Activated T-helper 9 cell treated with anti-CD3 and anti-CD28 coated beads, Interleukin-2, amount 50 U/mL, for 16 hours (primary cell): ENCODE results near the gene RPS6KA3.
"Not testable (repeated sequence)": the region's sequence is repeated elsewhere in the genome, so short reads cannot be mapped to it uniquely, and the experiment has no call there.

ENCODE experiments used
- DNase-seq: peaks from one replicate; pipeline ENCODE4 v3.0.0-alpha.2; 2020; ENCODE audit warnings: low read depth

Gene RPS6KA3

DNA sequence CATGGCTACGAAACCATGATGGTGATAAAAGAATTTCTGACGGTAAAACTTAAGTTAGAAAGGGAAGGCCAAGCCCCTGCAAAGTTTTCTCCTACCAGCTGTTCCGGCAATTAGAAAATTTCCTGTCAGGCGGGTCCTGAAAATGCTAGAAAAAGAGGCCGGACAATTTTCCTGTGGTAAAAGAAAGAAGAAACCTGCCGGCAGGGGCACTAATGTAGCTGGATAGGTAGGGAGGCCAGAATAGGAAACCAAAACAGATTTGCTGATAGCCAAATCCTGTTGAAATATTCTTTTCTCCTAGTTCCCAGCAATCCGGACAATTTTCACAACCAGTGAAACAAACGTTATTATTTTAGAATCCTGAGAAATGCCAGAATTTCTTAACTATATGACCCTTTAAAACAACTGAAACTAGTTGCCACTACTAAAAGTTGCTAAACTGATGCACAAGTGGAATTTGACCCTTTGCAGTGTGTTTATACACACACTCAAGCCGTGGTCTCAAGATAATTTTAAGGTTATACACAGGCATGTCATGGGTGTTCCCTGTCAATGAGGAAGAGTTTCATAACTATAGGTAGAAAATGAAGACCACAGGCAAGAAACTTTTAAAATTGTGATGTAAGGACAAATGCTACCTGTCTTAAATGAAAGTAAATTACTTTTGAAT is 47.7 kb downstream of the RPS6KA3 start:
- DNase-seq: no peak

DNA sequence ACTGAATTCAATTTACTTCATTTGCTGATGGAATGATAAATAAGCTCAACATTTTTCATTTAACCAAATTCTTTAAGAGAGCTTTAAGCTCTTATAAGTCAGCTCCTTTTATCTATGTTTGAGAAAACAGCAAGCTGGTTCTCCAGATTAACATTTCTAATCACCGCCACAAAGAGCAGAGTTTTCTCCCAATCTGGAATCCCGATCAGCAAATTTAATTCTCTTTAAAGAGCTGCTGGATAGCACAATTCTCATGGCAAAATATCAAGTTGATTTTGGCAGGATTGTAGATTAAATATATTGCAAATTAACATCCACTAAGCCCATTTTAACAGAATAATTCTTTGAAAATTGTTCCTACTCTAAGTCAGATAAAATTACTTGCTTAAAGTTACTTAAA is 48.8 kb downstream of the RPS6KA3 start:
- DNase-seq: no peak

DNA sequence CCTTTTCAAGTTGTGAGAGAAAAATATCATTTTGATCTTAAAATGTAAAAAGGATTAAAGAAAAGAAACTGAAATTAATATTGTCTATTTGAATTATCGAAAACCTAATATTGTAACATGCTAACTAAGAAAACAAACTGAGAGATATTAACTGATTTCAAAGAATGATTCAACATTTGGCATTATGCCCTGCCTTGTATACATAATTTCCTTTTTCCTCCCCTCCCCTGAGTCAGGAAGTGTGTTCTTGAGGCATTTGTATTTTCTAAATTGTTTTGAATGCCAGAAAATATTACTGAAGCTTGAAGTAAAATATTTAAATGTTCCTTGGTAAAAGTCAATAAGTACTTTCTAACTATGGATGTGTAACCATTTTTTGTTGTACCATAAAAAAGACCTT is 49.4 kb downstream of the RPS6KA3 start:
- no peak for DNase-seq

DNA sequence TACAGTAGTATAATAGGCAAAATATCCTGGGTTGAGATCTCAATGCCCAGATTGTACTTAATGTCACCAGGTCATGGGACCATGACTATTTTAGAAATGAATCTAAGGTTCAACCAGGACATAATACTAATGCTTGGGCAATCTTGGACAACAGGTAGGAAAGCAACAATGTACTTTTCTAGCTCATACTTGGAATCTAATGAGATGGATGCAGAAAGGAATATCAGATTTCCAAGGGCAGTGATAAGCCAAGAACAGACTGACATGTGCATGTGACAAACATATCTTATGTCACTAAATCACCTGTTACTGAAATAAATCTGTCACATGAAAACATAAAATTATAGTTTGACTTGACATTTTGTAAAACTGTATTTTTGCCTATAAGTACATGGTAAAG is 51.1 kb downstream of the RPS6KA3 start:
- no peak for DNase-seq

DNA sequence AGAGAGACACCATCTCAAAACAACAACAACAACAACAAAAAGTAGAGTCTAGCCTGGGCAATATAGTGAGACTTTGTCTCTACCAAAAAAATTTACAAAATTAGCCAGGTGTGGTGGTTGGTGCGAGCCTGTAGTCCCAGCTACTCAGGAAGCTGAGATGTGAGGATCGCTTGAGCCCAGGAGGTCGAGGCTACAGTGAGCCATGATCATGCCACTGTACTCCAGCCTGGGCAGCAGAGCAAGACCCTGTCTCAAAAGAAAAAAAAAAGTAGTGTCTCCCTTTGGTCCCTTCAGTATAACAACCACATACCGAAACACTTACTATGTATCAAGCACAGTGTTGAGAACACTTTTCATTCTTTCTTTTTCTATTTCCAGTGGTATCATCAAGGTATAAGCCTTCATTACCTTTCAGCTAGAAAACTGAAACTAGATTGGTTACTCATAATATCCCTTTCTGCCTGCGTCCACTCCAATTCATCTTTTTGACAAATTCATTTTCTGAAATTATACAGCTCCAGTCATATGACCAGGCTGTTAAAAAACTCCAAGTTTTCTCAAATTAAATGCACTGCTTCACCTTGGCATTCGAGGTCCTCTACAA is 54.1 kb downstream of the RPS6KA3 start:
- DNase-seq: no peak

DNA sequence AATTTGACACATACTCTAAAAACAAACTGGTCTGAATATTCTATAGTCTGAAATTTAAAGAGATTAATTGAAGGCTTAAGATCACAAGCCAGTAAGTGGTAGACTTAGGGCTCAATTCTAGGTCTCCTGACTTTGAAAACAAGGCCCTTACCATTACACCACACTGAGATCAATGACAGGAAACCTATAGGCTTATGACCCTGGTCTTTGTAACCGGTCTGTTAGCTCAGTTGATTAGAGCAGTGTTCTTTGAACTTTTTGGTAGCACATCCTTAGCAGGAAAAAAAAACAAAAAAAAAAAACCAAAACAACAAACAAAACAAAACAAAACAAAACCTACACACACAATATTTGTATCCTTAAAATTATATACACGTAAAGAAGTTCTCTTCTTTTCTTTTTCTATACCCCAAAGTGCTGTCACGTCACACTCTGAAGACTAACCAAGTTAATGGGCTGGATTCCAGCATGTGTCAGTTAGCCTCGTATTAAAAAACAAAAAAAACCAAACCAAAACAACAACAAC is 55.4 kb downstream of the RPS6KA3 start:
- no peak for DNase-seq

DNA sequence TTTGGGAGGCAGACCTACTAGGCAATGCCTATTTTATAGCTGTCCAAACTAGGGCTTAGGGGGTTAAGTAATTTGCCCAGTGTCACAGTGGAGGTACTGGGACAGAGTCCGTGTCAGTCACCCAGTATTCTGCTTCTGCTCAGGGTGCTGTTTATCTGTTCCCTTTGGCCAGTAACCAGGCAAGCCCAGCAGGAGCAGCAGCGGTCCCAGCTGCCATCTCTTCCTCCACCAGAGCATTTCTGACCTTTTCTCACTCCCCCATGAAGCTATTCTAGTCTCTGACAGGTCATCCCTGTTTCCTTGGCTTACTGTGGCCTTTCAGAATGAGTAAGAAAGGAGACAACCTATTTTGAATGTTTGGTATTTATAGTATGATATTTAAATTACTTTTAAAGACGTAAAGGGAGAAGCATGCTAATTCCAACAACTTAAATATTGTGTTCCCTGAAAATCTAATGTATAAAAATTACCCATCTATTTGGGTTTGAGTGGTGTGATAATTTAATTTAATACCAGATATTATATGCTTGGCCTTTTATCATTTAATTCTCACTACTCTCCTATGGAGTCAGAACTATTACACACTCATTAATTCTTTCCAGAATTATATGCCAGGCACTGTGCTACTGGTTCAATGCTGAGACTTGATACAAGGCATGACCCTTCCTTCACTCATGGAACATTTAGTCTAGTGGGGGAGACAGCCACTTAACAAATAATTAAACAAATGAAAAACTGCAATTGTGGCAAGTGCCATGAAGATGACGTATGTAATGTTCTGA is 60.6 kb downstream of the RPS6KA3 start:
- DNase-seq: no peak

DNA sequence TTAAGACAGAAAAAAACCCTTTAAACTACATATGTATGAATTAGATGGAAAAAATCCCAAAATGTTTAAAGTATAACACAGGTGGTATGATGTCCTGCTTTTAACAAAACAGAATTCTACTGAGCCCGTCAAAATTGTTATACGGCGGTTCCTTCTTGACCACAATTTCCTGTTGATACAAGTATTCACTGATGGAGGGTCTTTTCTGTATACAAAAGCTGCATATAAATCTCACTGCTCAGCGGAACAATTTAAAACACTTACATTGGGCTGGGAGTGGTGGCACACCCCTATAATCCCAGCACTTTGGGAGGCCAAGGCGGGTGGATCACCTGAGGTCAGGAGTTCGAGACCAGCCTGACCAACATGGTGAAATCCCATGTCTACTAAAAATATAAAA is 62.4 kb downstream of the RPS6KA3 start:
- DNase-seq: no peak

DNA sequence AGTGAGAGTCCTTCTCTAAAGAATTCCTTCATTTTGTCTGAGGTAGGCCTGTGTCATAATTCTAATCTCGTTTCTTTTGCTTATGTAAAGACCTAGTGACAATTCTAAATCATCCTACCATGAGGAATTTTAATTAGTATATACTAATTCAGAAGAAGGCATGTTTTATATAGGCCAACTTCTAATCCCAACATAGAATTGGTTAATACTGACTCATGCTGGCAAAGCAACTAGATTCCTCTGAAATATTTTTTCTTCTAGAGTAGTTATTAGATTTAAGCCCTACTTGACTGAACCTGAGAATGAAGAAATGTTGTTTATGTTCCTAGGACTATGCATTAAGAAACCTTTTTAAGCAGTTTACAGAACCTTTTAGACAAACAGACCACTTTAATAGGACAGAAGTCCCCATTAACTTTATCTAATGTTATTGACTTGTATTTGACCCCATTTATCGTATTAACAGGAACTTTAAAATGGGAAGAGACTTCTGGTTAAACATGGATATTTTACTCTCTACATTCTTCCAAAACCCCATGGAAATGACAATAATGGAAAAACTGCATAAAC is 69.0 kb downstream of the RPS6KA3 start:
- no peak for DNase-seq

DNA sequence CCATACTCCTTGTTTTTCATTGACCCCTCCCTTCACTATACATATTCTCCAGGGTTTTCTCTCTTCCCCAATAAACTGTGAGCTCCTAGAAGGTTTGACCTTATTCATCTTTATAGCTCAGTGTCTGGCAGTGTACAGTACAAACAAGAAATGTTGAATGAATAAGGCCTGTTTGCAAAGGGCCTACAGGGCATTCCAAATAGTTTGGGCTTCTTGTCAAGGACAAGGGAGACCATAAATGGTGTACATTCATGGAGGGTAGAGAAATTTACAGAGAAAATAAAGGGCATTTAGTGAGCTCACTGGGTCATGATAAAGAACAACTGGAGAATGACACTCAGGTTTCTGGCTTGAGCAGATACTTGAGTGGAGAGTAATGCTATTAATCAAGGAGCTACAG is 77.5 kb downstream of the RPS6KA3 start:
- DNase-seq: no peak

DNA sequence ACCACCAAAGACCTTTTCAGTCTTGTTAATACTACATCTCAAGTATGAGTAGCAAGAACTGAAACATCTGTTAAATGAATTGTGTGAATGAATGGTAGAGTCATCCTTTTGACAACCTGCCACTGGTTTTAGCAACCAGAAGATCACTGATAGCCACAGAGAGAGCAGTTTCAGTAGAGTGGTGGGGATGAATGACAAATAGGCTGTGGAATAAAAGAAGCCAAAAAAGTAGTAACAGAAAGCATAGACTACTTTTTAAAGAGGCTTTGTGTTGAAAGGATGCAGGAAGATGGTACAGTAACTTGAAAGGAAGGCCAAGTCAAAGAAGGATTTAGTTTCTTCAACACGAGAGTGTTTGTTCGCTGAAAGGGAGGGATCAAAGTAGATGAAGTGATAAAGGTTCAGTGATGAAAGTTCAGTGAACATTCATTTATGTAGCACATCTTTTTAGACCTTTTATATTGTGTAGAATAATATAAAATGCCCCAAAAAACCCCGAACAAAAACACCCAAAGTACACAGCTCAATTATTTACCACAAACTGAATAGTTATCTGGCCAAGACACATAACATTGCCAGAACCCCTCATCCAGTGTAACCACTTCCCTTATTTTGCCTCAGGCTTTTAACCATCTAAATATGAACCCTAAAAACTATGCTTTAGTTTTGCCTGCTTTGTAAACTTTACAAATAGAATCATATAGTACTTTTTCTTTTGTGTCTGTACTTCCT is 84.9 kb downstream of the RPS6KA3 start:
- no peak for DNase-seq

DNA sequence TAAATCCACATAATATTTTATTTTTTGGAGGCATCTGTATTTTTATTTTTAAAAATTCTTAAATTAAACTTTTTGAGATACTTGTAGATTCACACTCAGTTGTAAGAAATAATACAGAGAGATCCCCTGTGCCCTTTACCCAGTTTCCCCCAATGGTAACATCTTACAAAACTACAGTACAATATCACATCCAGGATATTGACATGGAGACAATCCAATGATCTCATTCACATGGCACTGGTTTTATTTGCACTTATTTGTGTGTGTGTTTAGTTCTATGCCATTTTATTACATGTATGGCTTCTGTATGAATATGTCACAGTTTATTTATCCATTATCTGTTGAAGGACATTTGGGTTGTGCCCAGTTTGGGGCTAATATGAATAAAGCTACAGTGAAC is 89.6 kb downstream of the RPS6KA3 start:
- no peak for DNase-seq

DNA sequence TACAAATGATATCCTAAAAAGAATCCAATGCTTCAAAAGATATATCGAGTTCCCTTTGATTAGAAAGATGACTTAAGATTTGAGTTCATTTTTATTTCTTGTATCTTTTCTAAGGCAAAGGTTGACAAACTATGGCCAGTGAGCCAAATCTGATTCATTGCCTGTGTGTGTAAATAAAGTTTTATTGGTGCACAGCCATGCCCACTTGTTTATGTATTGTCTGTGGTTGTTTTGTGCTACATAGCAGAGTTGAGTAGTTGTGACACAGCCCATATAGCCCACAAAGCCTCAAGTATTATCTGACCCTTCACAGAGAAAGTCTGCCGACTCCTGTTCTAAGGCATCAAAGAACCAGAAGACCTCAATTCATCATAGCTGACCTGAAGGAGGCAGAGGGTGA is 92.9 kb downstream of the RPS6KA3 start:
- DNase-seq: no peak

DNA sequence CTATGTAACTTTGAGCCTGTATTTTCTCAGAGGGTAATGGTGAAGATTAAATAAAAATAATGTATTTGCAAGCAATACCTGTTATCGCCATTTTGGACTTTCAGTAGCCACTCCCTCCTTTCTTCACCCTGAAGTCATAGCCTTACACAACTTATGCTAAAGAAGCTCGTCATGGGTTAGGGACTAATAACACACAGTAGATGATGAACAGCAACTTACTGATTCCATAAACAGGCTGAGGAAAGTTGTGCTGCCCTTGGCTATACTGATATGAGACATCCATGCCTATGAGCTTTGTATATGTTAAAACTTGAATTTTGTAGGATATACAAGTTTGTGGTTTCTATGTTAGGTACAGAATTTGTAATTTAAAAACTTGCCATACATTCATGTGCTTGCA is 93.4 kb downstream of the RPS6KA3 start:
- no peak for DNase-seq

DNA sequence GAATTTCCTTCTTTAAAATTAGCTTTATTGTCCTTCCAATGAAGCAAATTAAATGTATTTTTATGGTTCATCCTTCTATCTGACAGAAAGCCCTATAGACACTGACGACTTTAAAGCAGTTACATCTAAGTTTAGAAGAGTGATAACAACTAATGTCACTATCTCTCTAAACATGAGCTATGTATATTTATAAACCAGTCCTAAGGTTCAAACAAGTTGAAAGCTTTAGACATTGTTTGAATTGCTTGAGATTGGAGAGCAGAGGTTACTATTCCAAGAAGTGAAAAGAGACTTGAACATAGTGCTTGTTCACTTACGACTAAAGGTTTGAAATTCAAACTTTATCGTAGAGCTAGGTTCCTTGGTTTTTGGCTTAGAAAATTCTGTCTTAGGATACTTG is 94.8 kb downstream of the RPS6KA3 start:
- no peak for DNase-seq

DNA sequence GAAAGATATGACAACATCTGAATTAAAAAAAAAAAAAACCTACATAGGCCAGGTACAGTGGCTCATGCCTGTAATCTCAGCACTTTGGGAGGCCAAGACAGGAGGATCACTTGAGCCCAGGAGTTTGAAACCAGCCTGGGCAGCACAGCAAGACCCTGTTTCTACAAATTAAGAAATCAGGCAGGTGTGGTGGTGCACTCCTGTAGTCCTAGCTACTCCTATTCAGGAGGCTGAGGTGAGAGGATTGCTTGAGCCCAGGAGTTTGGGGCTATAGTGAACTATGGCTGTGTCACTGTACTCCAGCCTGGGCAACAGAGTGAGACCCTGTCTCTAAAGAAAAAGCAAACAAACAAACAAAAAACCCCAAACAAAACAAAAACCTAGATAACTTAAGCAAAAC is 104.2 kb downstream of the RPS6KA3 start:
- not testable (repeated sequence) for DNase-seq

DNA sequence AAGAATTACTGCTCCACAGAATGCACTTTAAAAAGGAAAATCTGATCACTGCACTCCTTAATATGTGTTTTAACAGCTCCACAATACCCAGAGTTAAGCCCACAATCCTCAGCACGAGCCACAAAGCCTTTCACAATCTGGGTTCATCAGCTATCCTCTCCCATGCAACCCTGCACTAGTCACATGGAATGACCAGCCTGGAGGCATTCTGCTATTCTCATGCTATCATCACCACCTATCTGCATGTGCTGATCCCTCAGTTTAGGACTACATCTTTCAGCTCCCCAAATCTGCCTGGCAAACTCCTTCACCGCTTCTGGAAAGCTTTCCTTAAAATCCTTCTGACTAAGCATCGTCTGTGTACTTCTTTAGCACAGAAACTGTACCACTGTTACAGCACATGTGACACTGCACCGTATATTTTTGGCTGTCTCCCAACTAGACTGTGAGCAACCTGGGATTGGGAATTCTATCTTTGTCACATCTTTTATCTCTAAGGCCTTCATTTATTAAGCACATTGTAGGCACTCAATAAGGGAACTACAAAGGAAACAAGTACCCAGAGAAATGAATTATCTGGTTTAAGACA is 106.8 kb downstream of the RPS6KA3 start:
- no peak for DNase-seq

DNA sequence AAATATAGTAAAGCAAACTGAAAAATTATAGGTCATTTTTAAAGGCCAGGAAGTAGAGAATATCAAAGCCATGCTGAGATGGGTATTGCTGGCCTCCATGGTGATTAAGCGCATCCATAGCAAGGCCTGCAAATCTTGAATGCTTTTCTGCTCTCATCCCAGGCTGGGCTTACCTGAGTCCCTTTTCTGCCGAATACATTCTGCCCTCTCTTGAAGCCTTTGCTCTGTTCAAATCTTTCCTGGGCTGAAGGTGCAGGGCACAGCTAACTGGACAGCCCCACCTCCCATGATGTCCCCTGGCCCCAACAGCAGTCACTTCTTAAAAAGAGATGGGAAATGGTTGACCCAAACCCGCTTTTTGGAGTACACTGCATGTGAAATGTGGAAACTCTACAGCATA is 115.0 kb downstream of the RPS6KA3 start:
- DNase-seq: no peak

DNA sequence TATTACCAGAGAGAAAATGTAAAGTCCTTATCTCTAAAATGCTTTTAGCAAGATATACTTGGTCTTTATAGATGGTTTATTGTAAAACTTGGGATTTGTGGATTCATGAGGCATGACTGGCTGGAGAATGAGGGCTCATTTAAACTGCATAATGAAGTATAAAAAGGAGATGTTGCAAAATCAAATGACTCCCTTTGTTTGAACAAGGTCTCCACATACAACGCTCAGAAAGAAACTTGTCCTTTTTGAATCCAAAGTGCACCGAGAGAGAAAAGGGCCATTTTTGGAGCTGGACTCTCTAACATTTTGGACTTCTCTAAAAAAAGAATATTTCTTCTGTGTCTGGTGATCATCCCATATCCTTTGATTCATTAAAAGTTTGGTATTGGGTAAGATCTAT is 117.4 kb downstream of the RPS6KA3 start:
- no peak for DNase-seq

DNA sequence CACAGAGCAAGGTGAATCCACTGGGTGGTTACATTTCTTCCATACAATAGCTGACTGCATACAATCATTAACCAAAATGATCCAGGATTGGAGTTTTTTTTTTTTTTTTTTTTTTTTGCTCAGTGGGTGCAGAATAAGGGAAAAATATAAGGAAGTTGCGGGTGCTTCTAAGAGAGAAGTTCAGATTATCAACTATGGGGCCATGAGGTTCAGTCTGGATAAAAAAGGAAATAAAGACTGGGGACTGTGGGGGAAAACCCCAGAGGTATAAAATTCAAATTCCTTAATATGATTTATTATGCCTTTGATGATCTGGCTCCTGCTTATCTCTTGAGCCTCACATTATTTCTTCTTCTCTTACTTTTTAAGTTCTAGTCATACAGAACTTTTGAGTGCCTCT is 119.1 kb downstream of the RPS6KA3 start:
- DNase-seq: no peak

DNA sequence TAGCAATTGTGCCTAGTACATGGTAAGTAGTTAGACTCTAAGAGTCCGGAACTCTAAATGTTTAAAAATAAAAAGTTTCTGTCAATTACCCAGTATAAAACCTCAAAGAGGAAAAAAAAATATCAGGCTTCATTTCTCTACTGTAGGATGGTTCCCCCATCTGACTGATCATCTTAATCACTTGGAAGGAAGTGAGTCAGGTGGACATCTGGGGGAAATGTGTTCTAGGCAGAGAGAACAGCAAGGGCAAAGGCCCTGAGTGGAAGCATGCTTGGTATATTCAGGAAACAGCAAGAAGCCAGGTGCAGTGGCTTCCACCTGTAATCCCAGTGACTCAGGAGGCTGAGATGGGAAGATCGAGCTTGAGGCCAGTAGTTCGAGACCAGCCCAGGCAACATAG is 122.2 kb downstream of the RPS6KA3 start:
- no peak for DNase-seq

DNA sequence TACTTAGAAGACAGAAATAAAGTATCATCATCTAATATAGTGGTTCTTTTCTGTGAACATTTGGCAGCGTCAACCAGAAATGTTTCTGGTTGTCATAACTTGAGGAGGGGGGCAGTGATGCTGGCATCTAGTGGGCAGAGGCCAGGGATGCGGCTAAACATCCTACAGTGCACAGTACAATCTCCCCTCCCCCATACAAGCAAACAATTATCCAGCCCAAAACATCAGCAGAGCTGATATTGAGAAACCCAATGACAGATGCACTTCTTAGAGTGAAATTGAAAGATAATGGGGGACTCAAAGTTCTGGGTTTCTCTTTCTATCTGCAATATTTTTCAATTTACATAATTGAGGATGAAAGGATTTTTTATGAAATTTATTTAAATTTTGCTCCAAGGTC is 123.1 kb downstream of the RPS6KA3 start:
- DNase-seq: no peak
